Right lobe of liver (tissue), 6 donors: ENCODE measurements around the gene DLG5. TPM values are rescaled to one million over a fixed set of nuclear protein-coding genes. Genes with fewer than 3 reads are reported as not detected.

ENCODE experiments used
- ATAC-seq, 4 donors: fragments of 200-7000 bp; cut with Tn5 transposase; one replicate each; pipeline ENCODE4 v1.9.1; 2020; ENCODE audit warnings: mild to moderate bottlenecking in 4 of 4, moderate library complexity in 4 of 4
- DNase-seq, 3 donors: peaks; one replicate each; pipeline ENCODE4 v3.0.0-alpha.2; 2020
- H3K27ac ChIP-seq, 3 donors: fragments of 200-600 bp; one replicate each; pipeline ENCODE4 v1.8.0; 2022
- H3K27me3 ChIP-seq, 2 donors: fragments of 200-600 bp; one replicate each; pipeline ENCODE4 v1.8.0; 2022
- H3K36me3 ChIP-seq, 4 donors: fragments of 200-600 bp; sonication (generic) in 1 of 4; one replicate each; pipeline versions ENCODE4 v1.5.1 to v1.8.0; 2017 to 2022; ENCODE audit warnings: control low read depth in 1 of 4
- H3K4me1 ChIP-seq, 4 donors: fragments of 200-600 bp; sonication (generic) in 1 of 4; one replicate each; pipeline versions ENCODE4 v1.5.1 to v1.8.0; 2017 to 2022; ENCODE audit warnings: control low read depth in 1 of 4
- H3K4me3 ChIP-seq, 3 donors: fragments of 200-600 bp; one replicate each; pipeline ENCODE4 v1.8.0; 2022
- H3K9me3 ChIP-seq, 4 donors: fragments of 200-600 bp; sonication (generic) in 1 of 4; one replicate each; pipeline versions ENCODE4 v1.5.1 to v1.8.0; 2017 to 2022; ENCODE audit warnings: control low read depth in 1 of 4
- POLR2A ChIP-seq: fragments of 450-650 bp; IDR thresholded peaks from one replicate; pipeline ENCODE4 v1.6.1; 2017; ENCODE audit warnings: antibody characterized with exemption, mild to moderate bottlenecking
- WGBS: methylation state at CpG from one replicate; pipeline ENCODE4 v1.1.6; 2018; ENCODE audit warnings: low coverage, low lambda C conversion rate; ENCODE audit not compliant: insufficient coverage; ENCODE audit errors: missing lambda C conversion rate; 5-methylcytosine and 5-hydroxymethylcytosine counted together
- intact Hi-C, 2 donors: fragments of 100-400 bp; cut with DNase I; formaldehyde crosslinking; loops; one replicate each; pipeline versions ENCODE4 v1.11.2 to v1.14.1; 2022
- total RNA-seq, 6 experiments: library from RNA; depleted of rRNA in 2 of 6; stranded (reverse); fragments of >200 nt in 2 of 6; fragmentation: NEBNext Ultra II Directional in 3 of 6; extraction: Animal tissue kit (Norgen Biotek cat#: 25700) in 3 of 6; gene quantifications; one replicate each; pipeline versions ENCODE4 v1.1.0 to v1.2.4, GENCODE V29; 2016 to 2023
- TF ChIP-seq, protein P1 (sequence below), 4 donors: fragments of 200-600 bp in 3 of 4; fragments of 450-650 bp in 1 of 4; IDR thresholded peaks; one replicate each; pipeline versions ENCODE4 v1.5.1 to v1.8.0; 2016 to 2022; ENCODE audit warnings: antibody characterized with exemption in 4 of 4, mild to moderate bottlenecking in 2 of 4
- donor health status: DM: no; HTN: yes; CAD: no.
- donor health status: DM: no; HTN: no; CAD: no.
- donor health status: DM: no; HTN: no; CAD: no.
- donor health status: DM: no; HTN: yes; CAD: no.
- donor health status: DM: no; HTN: yes; CAD: no.

The DLG5 gene
- total RNA-seq, 6 experiments from 2014 or later: 5.6 to 8.8 (median 7.6) TPM

GRCh38 chr10:77849039-77849664, 77.4 kb downstream of the DLG5 start:
- Histone ChIP-seq H3K36me3 (peaks cover 0 to 5% (median 0%) of the 10 kb centered on the region in 4 donors), H3K9me3 (no peaks in the 10 kb centered on the region), H3K27ac (no peak overlapping the region), H3K4me3 (no peak overlapping the region), H3K4me1 (peaks cover 0 to 11% (median 0%) of the 10 kb centered on the region in 4 donors), H3K27me3 (no peaks in the 10 kb centered on the region)
- WGBS: 60% methylated on average over 4 of the region's 12 CpGs
- ATAC-seq (peak in 2 of 4 donors; percentile 9 to 15), DNase-seq (no peak)
- TF ChIP-seq POLR2A: no peak
- TF ChIP-seq, protein P1, sequence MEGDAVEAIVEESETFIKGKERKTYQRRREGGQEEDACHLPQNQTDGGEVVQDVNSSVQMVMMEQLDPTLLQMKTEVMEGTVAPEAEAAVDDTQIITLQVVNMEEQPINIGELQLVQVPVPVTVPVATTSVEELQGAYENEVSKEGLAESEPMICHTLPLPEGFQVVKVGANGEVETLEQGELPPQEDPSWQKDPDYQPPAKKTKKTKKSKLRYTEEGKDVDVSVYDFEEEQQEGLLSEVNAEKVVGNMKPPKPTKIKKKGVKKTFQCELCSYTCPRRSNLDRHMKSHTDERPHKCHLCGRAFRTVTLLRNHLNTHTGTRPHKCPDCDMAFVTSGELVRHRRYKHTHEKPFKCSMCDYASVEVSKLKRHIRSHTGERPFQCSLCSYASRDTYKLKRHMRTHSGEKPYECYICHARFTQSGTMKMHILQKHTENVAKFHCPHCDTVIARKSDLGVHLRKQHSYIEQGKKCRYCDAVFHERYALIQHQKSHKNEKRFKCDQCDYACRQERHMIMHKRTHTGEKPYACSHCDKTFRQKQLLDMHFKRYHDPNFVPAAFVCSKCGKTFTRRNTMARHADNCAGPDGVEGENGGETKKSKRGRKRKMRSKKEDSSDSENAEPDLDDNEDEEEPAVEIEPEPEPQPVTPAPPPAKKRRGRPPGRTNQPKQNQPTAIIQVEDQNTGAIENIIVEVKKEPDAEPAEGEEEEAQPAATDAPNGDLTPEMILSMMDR (IDR thresholded peaks at IDR 0.05): no peak
- intact Hi-C loops: no loop called here

DNA sequence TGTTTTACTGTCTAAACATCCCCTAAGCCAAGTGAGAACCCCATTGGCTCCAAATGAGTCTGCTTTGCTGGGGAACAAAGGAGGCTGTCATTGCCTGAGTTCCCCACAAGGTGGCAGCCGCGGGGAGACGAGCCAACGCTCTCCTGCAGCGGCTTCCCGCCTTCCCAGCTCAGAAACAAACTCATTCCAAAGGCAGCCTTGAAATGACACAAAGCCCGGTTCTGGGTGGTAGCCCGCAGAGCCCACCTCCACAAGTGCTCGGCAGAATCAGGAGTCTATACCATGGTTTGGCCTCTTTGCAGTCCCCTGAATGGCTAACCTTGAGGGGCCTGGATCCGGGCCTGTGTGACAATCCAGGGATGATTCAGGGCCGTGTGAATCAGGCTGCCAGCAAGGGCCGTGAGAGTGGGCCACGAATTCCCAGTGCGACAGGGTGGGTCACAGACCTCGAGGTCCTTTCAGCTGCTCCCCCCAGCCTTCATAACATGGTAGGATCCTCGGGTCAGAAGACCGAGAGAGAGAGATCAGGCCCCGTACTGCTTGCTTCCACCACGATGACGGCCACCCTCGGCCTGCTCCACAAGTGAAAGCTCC, 79.7 kb downstream of the DLG5 start:
- 0% methylated on average over 4 of the region's 21 CpGs for whole genome bisulfite sequencing

DNA sequence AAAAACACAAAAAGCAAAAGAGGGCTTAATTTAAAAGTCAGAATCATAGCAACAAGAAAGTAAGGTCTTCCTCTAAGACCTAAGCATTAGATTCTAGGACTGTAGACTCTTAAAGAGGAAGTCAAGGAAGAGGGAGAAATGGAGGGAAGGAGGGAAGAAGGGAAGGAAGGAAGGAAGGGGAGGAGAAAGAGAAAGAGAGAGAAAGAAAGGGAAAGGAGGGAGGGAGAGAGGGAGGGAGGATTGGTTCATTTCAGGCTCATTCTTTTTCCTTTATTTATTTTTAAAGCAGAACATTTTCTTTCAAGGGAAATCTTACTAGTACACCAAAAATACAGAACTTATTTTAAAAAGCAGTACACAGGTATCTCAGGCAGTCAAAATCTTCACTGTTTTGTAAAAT, 81.1 kb downstream of the DLG5 start:
- intact Hi-C loops: no loop called here
- TF ChIP-seq, protein P1 (IDR thresholded peaks at IDR 0.05): no peak
- TF ChIP-seq POLR2A: no peak
- DNase-seq: no peak
- no peaks in the 10 kb centered on the region for H3K27me3 ChIP-seq
- H3K9me3 ChIP-seq: no peaks in the 10 kb centered on the region
- peaks cover 0 to 12% (median 0%) of the 10 kb centered on the region in 4 donors for H3K36me3 ChIP-seq
- no peak for ATAC-seq
- peaks cover 0 to 16% (median 0%) of the 10 kb centered on the region in 4 donors for H3K4me1 ChIP-seq
- no peak overlapping the region for H3K4me3 ChIP-seq
- H3K27ac ChIP-seq: no peak overlapping the region

More for the DNA sequence above, 79.7 kb downstream of the DLG5 start:
- no peaks in the 10 kb centered on the region for H3K9me3 ChIP-seq
- no peak for TF ChIP-seq POLR2A
- TF ChIP-seq, protein P1 (IDR thresholded peaks at IDR 0.05): peak; percentile 92 to 97 (median 94)
- H3K27me3 ChIP-seq: no peaks in the 10 kb centered on the region
- peaks cover 0 to 16% (median 0%) of the 10 kb centered on the region in 4 donors for H3K4me1 ChIP-seq
- H3K4me3 ChIP-seq: no peak overlapping the region
- peaks cover 0 to 2% (median 0%) of the 10 kb centered on the region in 4 donors for H3K36me3 ChIP-seq
- ATAC-seq (peak; percentile 89 to 95 (median 94)), DNase-seq (peak; percentile 74 to 80 (median 77))
- intact Hi-C loops: no loop called here
- no peak overlapping the region for H3K27ac ChIP-seq

- Histone ChIP-seq H3K4me1 (peaks cover 0 to 16% (median 0%) of the 10 kb centered on the region in 4 donors), H3K9me3 (no peaks in the 10 kb centered on the region), H3K36me3 (peaks cover 0 to 12% (median 0%) of the 10 kb centered on the region in 4 donors), H3K4me3 (no peak overlapping the region), H3K27ac (peak overlapping the region in 1 of 3 donors; percentile 24), H3K27me3 (no peaks in the 10 kb centered on the region)
- DNase-seq (no peak), ATAC-seq (no peak)
- TF ChIP-seq POLR2A: no peak
- TF ChIP-seq, protein P1 (IDR thresholded peaks at IDR 0.05): no peak
- intact Hi-C loops: no loop called here
- WGBS: 78% methylated on average over 7 of the region's 9 CpGs
These were observed 81.7 kb downstream of the DLG5 start for GRCh38 chr10:77844713-77845445.
